ENCODE data around the gene ANO7.

ANO7 gene

GRCh38 chr2:241204010-241204384, 15.5 kb downstream of the ANO7 start:
- H3K4me1 Mint-ChIP-seq, result peaks cover 3% of the 10 kb centered on the region
- no peak overlapping the region for H3K27ac Mint-ChIP-seq
- H3K9me3 Mint-ChIP-seq, result no peaks in the 10 kb centered on the region
- no peak overlapping the region for H3K4me3 Mint-ChIP-seq
- no peak for TF ChIP-seq CTCF (IDR thresholded peaks at IDR 0.05)
- H3K36me3 Mint-ChIP-seq (ENCODE audit: low read depth), result no peaks in the 10 kb centered on the region
- no peaks in the 10 kb centered on the region for H3K27me3 Mint-ChIP-seq (ENCODE audit: low read depth, poor library complexity)
- DNase-seq, result no peak

- Mint-ChIP-seq H3K4me1 (no peaks in the 10 kb centered on the region), H3K27me3 (ENCODE audit: low read depth, poor library complexity) (no peaks in the 10 kb centered on the region), H3K36me3 (ENCODE audit: low read depth) (no peaks in the 10 kb centered on the region), H3K9me3 (no peaks in the 10 kb centered on the region), H3K27ac (no peak overlapping the region), H3K4me3 (no peak overlapping the region)
- DNase-seq, result no peak
- TF ChIP-seq CTCF (IDR thresholded peaks at IDR 0.05), result no peak
Measured at GRCh38 chr2:241204490-241204889, 16.0 kb downstream of the ANO7 start.

- TF ChIP-seq CTCF (IDR thresholded peaks at IDR 0.05), result no peak
- Mint-ChIP-seq H3K27ac (no peak overlapping the region), H3K27me3 (ENCODE audit: low read depth, poor library complexity) (no peaks in the 10 kb centered on the region), H3K4me1 (no peaks in the 10 kb centered on the region), H3K36me3 (ENCODE audit: low read depth) (no peaks in the 10 kb centered on the region), H3K9me3 (no peaks in the 10 kb centered on the region), H3K4me3 (no peak overlapping the region)
- no peak for DNase-seq
Measured at GRCh38 chr2:241205086-241205485, 16.6 kb downstream of the ANO7 start.

GRCh38 chr2:241207151-241207550, 18.7 kb downstream of the ANO7 start:
- Mint-ChIP-seq H3K4me1 (peaks cover 4% of the 10 kb centered on the region), H3K27ac (no peak overlapping the region), H3K4me3 (no peak overlapping the region), H3K9me3 (no peaks in the 10 kb centered on the region), H3K27me3 (ENCODE audit: low read depth, poor library complexity) (peaks cover 6% of the 10 kb centered on the region), H3K36me3 (ENCODE audit: low read depth) (no peaks in the 10 kb centered on the region)
- no peak for TF ChIP-seq CTCF (IDR thresholded peaks at IDR 0.05)
- no peak for DNase-seq

- no peaks in the 10 kb centered on the region for H3K36me3 Mint-ChIP-seq (ENCODE audit: low read depth)
- peaks cover 4% of the 10 kb centered on the region for H3K4me1 Mint-ChIP-seq
- DNase-seq, result no peak
- no peak for TF ChIP-seq CTCF (IDR thresholded peaks at IDR 0.05)
- no peaks in the 10 kb centered on the region for H3K9me3 Mint-ChIP-seq
- H3K4me3 Mint-ChIP-seq, result no peak overlapping the region
- peaks cover 6% of the 10 kb centered on the region for H3K27me3 Mint-ChIP-seq (ENCODE audit: low read depth, poor library complexity)
- H3K27ac Mint-ChIP-seq, result no peak overlapping the region
Measured at GRCh38 chr2:241207641-241208040, 19.2 kb downstream of the ANO7 start.

GRCh38 chr2:241208058-241208457, 19.6 kb downstream of the ANO7 start:
- TF ChIP-seq CTCF (IDR thresholded peaks at IDR 0.05), result no peak
- H3K36me3 Mint-ChIP-seq (ENCODE audit: low read depth), result no peaks in the 10 kb centered on the region
- H3K4me1 Mint-ChIP-seq, result peaks cover 4% of the 10 kb centered on the region
- H3K4me3 Mint-ChIP-seq, result no peak overlapping the region
- H3K27ac Mint-ChIP-seq, result peak overlapping the region; percentile 4
- DNase-seq, result no peak
- no peaks in the 10 kb centered on the region for H3K9me3 Mint-ChIP-seq
- peaks cover 6% of the 10 kb centered on the region for H3K27me3 Mint-ChIP-seq (ENCODE audit: low read depth, poor library complexity)

Measured in nephron progenitor cell (in vitro differentiated cells).